ENCODE results near the gene MED22.

DNA sequence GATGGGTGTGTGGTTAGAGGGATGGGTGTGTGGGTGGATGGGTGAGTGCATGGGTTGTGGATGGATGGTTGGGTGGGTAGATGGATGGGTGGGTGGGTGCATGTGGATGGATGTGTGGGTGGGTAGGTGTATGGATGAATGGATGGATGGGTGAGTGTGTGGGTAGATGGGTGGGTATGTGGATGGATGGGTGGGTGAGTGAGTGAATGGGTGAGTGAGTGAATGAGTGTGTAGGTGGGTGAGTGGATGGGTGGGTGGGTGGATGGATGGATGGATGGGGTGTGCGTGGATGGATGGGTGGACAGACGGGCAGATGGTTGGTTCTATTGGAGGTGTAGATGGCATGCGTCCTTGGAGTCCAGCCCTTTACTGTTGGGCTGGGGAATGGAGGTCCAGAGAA lies 45.5 kb upstream of the MED22 start:
- TF ChIP-seq, protein P1, sequence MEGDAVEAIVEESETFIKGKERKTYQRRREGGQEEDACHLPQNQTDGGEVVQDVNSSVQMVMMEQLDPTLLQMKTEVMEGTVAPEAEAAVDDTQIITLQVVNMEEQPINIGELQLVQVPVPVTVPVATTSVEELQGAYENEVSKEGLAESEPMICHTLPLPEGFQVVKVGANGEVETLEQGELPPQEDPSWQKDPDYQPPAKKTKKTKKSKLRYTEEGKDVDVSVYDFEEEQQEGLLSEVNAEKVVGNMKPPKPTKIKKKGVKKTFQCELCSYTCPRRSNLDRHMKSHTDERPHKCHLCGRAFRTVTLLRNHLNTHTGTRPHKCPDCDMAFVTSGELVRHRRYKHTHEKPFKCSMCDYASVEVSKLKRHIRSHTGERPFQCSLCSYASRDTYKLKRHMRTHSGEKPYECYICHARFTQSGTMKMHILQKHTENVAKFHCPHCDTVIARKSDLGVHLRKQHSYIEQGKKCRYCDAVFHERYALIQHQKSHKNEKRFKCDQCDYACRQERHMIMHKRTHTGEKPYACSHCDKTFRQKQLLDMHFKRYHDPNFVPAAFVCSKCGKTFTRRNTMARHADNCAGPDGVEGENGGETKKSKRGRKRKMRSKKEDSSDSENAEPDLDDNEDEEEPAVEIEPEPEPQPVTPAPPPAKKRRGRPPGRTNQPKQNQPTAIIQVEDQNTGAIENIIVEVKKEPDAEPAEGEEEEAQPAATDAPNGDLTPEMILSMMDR (IDR thresholded peaks at IDR 0.05 in 8 of 11, conservative IDR thresholded peaks at IDR 0.05 in 3 of 11), result no peak
- no peak for TF ChIP-seq POLR2A (IDR thresholded peaks at IDR 0.05)
- TF ChIP-seq POLR2AphosphoS5 (IDR thresholded peaks at IDR 0.05), result no peak

Data from spleen (tissue), 7 donors.